ENCODE data around the gene SELL.
"Not testable (repeated sequence)": the region's sequence is repeated elsewhere in the genome, so short reads cannot be mapped to it uniquely, and the experiment has no call there.

Gene SELL

DNA sequence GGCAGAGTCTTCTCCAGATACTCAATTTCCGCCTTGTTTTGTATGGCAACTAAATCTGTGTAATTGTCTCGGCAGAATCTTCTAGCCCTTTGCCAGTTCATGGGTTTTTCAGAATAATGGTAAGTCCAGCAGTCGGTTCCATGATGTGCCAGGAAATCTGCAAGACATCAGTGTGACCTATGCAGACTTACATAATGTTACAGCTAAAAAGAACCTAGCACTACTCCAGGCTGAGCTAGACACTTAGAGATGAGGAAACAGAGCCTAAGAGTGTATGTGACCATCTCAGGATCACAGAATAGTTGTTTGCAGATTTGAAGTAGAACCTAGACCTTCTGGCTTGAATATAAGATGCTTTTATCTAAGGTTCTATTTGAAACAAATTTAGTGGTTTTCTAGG lies 2.8 kb downstream of the SELL start:
- Histone ChIP-seq H3K4me3 (peak overlapping the region in 1 of 7 experiments; percentile 14), H3K27ac (peak overlapping the region in 10 of 21 experiments; percentile 10 to 88 (median 56))

GRCh38 chr1:169707912-169708604 lies 3.4 kb downstream of the SELL start:
- peak overlapping the region in 1 of 7 experiments; percentile 14 for H3K4me3 ChIP-seq
- peak overlapping the region in 10 of 21 experiments; percentile 10 to 88 (median 56) for H3K27ac ChIP-seq

GRCh38 chr1:169704797-169705196 lies 6.6 kb downstream of the SELL start:
- H3K27ac ChIP-seq = peak overlapping the region in 1 of 21 experiments; percentile 62
- no peak overlapping the region for H3K4me3 ChIP-seq

DNA sequence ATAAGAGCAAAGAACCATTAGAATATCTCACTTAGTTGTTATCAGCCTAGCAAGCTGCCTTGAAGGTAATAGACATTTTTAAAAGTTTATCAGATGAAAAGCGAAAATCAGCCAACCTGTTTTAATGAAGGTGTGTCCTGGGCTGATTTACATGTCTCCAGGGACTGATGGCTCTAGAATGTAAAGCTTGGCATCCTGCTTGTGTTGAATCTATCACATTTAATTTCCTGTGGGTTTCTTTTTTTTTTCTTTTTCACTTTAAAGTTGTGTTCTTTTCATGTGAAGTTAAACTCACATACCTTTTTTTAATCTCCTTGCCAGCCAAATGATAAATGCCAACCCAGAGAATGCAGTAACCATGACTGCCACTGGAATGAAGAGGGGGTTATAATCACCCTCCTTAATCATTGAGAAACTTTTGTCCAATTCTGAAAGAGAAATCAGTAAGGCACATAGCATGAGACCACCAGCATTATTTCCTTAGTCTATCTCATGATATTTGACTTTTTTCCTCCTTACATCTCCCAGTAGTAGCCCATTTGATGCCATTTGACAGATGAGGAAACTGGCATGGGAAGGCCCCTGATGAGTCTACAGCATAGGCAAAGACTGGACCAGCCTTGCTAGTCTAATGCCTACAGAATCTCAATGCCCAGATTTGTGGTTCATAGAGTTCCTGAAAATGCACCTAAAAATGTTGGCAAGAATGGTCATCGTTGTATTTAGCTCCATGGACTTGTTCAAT lies 10.0 kb downstream of the SELL start:
- peak overlapping the region in 4 of 21 experiments; percentile 13 to 73 (median 29) for H3K27ac ChIP-seq
- no peak overlapping the region for H3K4me3 ChIP-seq

DNA sequence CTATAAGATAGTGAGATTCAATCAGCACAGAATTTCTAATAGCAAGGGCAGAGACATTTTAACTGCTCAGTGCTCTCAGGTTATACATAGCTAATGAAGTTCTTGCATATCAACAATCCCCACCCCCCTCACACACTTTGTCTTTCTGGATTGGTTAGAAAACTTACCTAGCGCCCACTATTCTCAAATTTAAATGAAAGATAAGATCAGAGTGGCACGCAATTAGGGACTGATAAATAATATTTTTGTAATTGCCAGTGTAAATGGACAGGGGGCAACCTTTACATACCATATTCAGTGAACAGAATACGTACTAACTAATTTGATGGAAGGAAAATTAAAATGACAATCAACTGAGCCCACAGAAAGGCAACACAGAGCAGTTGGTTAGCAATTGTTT lies 11.7 kb downstream of the SELL start:
- H3K4me3 ChIP-seq = no peak overlapping the region
- peak overlapping the region in 4 of 21 experiments; percentile 22 to 74 (median 46) for H3K27ac ChIP-seq

DNA sequence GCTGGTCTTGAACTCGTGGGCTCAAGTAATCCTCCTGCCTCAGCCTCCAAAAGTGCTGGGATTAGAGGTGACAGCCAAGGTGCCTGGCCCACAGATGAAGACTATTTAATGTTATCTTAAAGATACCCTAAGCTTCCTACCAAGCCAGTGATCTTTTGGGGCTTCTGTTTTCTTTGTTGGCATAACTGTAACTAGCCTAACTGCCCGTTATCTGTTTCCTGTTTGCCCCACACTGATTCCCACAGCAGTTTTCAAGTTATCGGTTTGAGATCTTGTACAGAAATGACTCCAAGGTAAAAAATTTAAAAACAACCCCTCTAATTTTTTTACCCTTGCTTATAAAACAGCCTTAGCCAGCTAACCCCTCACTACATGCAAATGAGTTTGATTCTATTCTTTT lies 12.4 kb downstream of the SELL start:
- H3K27ac ChIP-seq = peak overlapping the region in 5 of 21 experiments; percentile 19 to 74 (median 41)

GRCh38 chr1:169697755-169698154 lies 13.7 kb downstream of the SELL start:
- Histone ChIP-seq H3K4me3 (no peak overlapping the region), H3K27ac (peak overlapping the region in 3 of 21 experiments; percentile 16 to 74 (median 50))

More for the DNA sequence above, 12.4 kb downstream of the SELL start:
- H3K4me3 ChIP-seq = no peak overlapping the region

GRCh38 chr1:169696273-169697100 lies 14.9 kb downstream of the SELL start:
- Histone ChIP-seq H3K27ac (peak overlapping the region in 5 of 21 experiments; percentile 2 to 74 (median 17)), H3K4me3 (no peak overlapping the region)

GRCh38 chr1:169694304-169695075 lies 16.9 kb downstream of the SELL start:
- Histone ChIP-seq H3K27ac (peak overlapping the region in 7 of 21 experiments; percentile 37 to 74 (median 66)), H3K4me3 (no peak overlapping the region)

- Histone ChIP-seq H3K27ac (peak overlapping the region in 8 of 21 experiments; percentile 0 to 85 (median 70)), H3K4me3 (no peak overlapping the region)
Observed at GRCh38 chr1:169692756-169693460, 18.5 kb downstream of the SELL start.

GRCh38 chr1:169690489-169690888 lies 20.9 kb downstream of the SELL start:
- Histone ChIP-seq H3K4me3 (no peak overlapping the region), H3K27ac (peak overlapping the region in 2 of 21 experiments; percentile 74 to 85)

GRCh38 chr1:169689395-169689794 lies 22.0 kb downstream of the SELL start:
- H3K27ac ChIP-seq = peak overlapping the region in 1 of 21 experiments; percentile 74
- H3K4me3 ChIP-seq = no peak overlapping the region

DNA sequence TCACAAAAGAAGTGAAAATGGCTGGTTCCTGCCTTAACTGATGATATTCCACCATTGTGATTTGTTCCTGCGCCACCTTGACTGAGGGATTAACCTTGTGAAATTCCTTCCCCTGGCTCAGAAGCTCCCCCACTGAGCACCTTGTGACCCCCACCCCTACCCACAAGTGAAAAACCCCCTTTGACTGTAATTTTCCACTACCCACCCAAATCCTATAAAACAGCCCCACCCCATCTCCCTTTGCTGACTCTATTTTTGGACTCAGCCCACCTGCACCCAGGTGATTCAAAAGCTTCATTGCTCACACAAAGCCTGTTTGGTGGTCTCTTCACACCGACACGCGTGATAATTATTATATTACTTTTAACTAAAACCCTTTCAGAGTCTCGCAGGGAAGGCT lies 23.0 kb downstream of the SELL start:
- not testable (repeated sequence) for H3K4me3 ChIP-seq
- H3K27ac ChIP-seq = peak overlapping the region in 4 of 21 experiments; percentile 20 to 74 (median 24)

DNA sequence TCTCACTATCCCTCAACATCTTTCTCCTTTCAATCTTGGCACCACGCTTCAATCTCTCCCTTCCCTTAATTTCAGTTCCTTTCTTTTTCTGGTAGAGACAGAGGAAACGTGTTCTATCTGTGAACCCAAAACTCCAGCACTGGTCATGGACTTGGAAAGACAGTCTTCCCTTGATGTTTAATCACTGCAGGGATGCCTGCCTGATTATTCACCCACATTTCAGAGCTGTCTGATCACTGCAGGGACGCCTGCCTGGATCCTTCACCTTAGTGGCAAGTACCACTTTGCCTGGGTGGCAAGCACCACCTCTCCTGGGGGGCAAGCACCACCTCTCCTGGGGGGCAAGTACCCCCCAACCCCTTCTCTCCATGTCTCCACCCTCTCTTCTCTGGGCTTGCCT lies 27.8 kb downstream of the SELL start:
- H3K4me3 ChIP-seq = peak overlapping the region in 1 of 7 experiments; percentile 3
- H3K27ac ChIP-seq = peak overlapping the region in 6 of 21 experiments; percentile 18 to 82 (median 73)

GRCh38 chr1:169683168-169683567 lies 28.3 kb downstream of the SELL start:
- H3K4me3 ChIP-seq = not testable (repeated sequence)
- H3K27ac ChIP-seq = peak overlapping the region in 8 of 21 experiments; percentile 18 to 82 (median 66)

GRCh38 chr1:169682071-169682470 lies 29.3 kb downstream of the SELL start:
- H3K27ac ChIP-seq = peak overlapping the region in 6 of 21 experiments; percentile 18 to 82 (median 52)
- H3K4me3 ChIP-seq = no peak overlapping the region

- H3K4me3 ChIP-seq = no peak overlapping the region
- H3K27ac ChIP-seq = peak overlapping the region in 7 of 21 experiments; percentile 18 to 82 (median 50)
Observed at GRCh38 chr1:169681140-169681539, 30.3 kb downstream of the SELL start.

- Histone ChIP-seq H3K4me3 (no peak overlapping the region), H3K27ac (peak overlapping the region in 7 of 21 experiments; percentile 16 to 82 (median 54))
Observed at GRCh38 chr1:169680377-169681019, 30.9 kb downstream of the SELL start.
